ENCODE results near the gene PDZD8. TPM values are rescaled to one million over a fixed set of nuclear protein-coding genes. Genes with fewer than 3 reads are reported as not detected.
"Not testable (repeated sequence)": the region's sequence is repeated elsewhere in the genome, so short reads cannot be mapped to it uniquely, and the experiment has no call there.

Gene PDZD8
- total RNA-seq, 1 donor from 2014 or later, result 21.0 TPM

DNA sequence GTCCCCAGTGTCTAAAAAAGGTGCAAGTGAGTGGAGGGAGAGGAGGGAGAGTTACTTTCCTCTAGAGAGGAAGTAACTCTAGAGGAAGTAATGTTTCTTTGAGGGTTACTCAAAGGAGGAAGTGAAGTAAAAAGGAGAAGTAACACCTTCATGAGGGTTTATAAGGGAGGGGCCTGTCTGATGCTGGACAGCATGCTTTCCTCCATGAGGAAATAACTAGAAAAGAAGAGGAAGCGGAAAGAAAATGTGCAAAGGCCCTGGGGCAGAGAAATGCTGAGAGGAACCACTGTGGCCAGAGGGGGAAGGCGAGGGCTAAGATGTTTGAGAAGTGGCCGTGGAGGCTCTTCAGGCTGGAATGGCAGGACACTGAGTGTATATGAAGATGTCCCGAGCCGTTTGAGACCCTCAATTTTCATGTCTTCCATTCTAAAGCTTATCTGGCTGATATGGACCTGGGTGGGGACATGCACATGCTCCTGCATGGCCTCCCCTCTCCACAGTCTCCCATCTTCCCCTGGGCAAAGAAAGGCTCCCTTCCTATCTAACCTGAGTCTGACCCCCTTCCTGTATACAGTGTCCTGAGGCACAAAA lies 137.7 kb downstream of the PDZD8 start:
- H3K27me3 ChIP-seq, result peaks cover 7% of the 10 kb centered on the region
- no peaks in the 10 kb centered on the region for H3K9me3 ChIP-seq
- H3K27ac ChIP-seq, result no peak overlapping the region
- no peaks in the 10 kb centered on the region for H3K4me1 ChIP-seq
- intact Hi-C loops (cut with DNase I), result no loop called here
- H3K4me3 ChIP-seq, result no peak overlapping the region
- H3K36me3 ChIP-seq, result no peaks in the 10 kb centered on the region
- TF ChIP-seq, protein P1, sequence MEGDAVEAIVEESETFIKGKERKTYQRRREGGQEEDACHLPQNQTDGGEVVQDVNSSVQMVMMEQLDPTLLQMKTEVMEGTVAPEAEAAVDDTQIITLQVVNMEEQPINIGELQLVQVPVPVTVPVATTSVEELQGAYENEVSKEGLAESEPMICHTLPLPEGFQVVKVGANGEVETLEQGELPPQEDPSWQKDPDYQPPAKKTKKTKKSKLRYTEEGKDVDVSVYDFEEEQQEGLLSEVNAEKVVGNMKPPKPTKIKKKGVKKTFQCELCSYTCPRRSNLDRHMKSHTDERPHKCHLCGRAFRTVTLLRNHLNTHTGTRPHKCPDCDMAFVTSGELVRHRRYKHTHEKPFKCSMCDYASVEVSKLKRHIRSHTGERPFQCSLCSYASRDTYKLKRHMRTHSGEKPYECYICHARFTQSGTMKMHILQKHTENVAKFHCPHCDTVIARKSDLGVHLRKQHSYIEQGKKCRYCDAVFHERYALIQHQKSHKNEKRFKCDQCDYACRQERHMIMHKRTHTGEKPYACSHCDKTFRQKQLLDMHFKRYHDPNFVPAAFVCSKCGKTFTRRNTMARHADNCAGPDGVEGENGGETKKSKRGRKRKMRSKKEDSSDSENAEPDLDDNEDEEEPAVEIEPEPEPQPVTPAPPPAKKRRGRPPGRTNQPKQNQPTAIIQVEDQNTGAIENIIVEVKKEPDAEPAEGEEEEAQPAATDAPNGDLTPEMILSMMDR (IDR thresholded peaks at IDR 0.05), result no peak
- no peak for DNase-seq (ENCODE audit: low spot score in 2 of 2)

DNA sequence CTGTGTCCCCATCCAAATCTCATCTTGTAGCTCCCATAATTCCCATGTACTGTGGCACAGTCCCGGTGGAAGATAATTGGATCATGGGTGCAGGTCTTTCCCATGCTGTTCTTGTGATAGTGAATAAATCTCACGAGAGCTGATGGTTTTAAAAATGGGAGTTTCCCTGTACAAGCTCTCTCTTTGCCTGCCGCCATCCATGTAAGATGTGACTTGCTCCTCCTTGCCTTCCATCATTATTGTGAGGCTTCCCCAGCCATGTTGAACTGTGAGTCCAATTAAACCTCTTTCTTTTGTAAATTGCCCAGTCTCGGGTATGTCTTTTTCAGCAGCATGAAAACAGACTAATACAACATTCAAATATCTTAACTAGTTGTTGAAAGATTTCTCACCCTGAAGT lies 145.1 kb downstream of the PDZD8 start:
- not testable (repeated sequence) for H3K27me3 ChIP-seq

DNA sequence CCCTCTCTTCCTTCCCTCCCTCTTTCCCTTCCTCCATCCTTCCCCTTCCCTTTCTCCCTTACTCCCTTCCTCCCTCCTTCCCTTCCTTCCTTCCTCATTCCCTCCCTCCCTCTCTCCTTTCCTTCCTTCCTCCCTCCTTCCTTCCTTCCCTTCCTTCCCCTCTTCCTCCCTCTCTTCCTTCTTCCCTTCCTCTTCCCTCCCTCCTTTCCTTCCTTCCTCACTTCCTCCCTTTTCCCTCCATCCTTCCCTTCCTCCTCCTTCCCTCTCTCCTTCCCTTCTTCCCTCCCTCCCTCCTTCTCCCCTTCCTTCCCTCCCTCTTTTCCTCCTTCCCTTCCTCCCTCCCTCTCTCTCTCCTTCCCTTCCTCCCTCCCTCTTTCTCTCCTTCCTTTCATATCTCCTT lies 147.0 kb downstream of the PDZD8 start:
- H3K27me3 ChIP-seq, result no peaks in the 10 kb centered on the region
- no peak for DNase-seq (ENCODE audit: low spot score in 2 of 2)

More for the DNA sequence above, 145.1 kb downstream of the PDZD8 start:
- H3K4me1 ChIP-seq; H3K9me3 ChIP-seq; intact Hi-C loops (cut with DNase I); DNase-seq (ENCODE audit: low spot score in 2 of 2); H3K27ac ChIP-seq; H3K36me3 ChIP-seq; H3K4me3 ChIP-seq: not testable (repeated sequence)

More for the DNA sequence above, 147.0 kb downstream of the PDZD8 start:
- Histone ChIP-seq H3K4me1 (no peaks in the 10 kb centered on the region), H3K27ac (no peak overlapping the region), H3K36me3 (no peaks in the 10 kb centered on the region), H3K9me3 (no peaks in the 10 kb centered on the region), H3K4me3 (no peak overlapping the region)
- intact Hi-C loops (cut with DNase I), result no loop called here
- TF ChIP-seq, protein P1 (IDR thresholded peaks at IDR 0.05), result no peak

Other genes with a start within 250 kb of the PDZD8 start
- gene VAX1, start 237.2 kb downstream of the PDZD8 start, total RNA-seq, result not detected
- gene KCNK18, start 178.0 kb downstream of the PDZD8 start, total RNA-seq, result not detected
- gene SLC18A2, start 134.3 kb downstream of the PDZD8 start, total RNA-seq, result not detected
- not detected for gene EMX2, start 167.3 kb upstream of the PDZD8 start, total RNA-seq

Measured in ascending aorta (tissue), 2 donors.